DMS153 treated with DMSO at 0.1 percent for 48 hours (cell line): Measurements from ENCODE around the gene SLIT3.

Experiments
- DNase-seq: peaks from one replicate; lab custom pipeline; 2025; ENCODE audit not compliant: unreplicated experiment; lab: John Stamatoyannopoulos, UW

Gene SLIT3

DNA sequence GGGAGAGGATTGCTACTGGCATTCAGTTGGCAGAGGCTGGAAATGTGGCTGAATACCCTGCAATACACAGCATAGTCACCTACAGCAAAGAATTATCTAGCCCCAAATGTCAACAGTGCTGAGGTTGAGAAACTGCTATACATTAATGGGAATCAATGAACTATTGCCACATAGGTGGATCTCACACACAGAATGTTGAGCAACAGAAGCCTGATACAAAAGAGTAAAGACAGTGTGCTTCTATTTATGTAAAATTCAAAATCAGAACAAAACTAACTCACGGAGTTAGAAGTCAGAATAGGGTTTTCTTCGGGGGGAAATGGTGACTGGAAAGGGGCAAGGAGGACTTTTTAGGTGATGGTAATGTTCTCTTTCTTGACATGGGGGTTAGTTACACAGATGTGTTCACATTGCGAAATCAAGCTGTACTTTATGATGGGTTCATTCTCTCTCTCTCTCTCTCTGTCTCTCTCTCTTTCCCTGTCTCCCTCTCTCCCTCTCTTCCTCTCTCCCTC lies 676.0 kb downstream of the SLIT3 start:
- DNase-seq: no peak

DNA sequence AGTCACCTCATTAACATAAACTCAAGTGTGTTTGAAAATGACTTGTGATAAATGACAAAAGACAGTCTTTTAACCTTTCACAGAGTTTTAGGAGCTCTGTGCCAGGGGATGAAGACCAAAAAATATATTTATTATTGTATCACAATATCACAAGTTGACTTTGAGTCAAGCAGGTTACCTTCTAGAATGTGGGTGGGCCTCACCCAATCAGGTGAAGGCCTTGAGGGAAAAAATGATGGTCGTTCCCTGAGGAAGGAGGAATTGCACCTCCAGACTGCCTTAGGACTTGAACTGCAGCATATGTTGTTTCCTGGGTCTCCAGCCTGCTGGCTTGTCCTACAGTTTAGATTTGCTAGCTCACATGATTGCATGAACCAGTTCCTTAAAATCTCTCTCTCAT lies 680.1 kb downstream of the SLIT3 start:
- DNase-seq: no peak

DNA sequence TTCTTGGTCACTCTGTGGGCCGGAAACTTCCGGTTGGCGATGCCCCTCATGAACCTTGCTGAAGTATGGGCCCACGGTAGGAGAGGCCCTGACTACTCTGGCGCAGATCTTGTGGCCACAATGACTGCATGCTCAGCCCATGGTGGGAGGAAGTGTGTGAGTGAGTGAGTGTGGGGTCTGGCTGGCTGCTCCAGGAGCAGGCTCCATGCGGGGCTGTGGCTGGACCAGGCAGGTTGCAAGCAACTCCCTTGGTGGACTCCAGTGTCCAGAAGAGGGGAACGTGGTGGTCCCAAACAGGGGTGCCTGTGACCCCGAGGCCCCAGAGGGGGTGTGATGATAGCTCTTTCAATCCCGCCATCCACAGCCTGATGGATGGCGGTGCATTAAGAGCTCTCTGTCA lies 686.3 kb downstream of the SLIT3 start:
- DNase-seq: no peak

DNA sequence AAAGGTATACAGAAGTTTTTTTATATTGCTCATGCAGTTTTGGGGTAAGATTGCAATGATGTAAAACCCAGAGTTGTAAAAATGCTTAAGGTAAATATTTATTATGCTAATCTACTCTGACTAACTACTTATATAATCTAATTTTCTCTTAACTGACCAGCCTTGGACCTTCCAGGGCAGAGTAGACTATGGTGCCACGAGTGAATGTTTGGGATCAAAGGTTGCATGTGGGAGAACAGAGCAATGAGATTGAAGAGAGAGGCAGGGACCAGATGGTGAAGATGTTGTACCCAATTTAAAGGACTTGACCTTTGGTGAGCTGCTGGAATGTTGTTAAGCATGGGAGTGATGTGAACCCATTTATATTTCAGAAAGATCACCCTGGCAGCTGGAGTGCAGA lies 686.9 kb downstream of the SLIT3 start:
- DNase-seq: no peak

DNA sequence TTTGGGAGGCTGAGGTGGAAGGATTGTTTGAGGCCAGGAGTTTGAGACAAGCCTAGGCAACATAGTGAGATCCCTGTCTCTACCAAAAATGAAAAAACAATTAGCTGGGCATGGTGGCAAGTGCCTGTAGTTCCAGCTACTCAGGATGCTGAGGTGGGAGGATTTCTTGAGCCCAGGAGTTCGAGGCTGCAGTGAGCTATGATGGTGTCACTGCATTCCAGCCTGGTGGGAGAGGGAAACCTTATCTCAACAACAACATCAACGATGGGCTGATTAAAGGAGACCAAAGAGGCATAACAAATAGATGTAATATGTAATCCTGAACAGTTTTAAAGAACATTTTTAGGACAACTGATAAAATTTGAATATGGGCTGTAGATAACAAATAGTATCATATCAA lies 687.5 kb downstream of the SLIT3 start:
- DNase-seq: no peak

DNA sequence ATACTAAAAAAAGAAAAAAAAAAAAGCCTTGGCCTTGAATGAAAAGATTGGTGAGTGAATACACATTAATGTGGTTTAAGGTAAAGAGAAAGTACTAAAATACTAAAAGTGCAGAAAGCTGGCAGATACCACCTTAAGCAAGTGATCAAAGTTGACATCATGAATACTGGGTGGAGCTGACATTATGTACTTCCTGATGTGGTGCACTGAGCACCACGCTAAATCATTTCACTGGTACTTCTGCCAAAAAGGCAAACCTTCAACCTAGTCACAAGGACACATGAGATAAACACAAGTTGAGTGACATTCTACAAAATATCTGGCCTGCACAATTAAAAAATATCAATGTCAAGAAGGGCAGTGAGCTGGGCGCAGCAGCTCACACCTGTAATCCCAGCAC lies 687.9 kb downstream of the SLIT3 start:
- DNase-seq: no peak

DNA sequence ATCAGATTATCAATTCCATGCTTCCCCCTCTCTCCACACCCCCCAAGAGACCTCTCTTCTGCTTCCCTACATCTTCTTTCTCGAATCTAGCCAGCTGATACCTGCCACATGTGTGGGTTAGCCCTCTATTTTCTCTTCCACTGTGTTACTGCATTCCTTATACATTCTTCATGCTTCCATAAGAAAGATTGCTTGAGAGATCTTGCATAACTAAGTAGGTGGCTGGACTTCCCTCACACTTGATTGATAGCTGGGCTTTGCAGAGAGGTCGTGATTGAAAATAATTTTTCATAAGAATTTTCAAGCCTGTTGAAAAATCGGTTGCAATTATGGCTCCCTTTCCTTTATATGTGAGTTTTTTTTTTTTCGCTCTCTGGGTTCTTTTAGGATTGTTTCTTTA lies 688.8 kb downstream of the SLIT3 start:
- no peak for DNase-seq
